ENCODE data around the gene ALG14.

Gene ALG14

DNA sequence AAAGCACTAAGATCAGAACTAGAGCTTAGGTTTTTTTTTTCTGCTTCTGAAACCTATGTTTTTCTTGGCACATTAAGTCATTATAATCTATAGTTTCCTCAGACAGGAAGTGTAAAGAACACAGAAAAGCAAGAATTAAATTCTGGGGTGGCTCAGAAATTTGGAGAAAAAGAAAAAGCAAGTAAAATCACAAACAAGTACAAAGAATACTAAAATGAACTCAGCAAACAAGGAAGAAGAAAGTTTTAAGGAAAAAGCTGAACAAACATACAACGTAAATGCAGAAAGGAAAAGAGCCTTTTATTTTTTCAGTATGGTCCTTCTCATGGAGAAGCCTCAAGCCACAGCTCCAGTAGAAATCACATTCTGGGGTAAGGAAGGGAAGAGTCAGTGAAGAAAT lies 137.3 kb downstream of the ALG14 start:
- FAIRE-seq (no peak), DNase-seq (ENCODE audit: insufficient read length, low spot score) (no peak)
- TF ChIP-seq, protein P1, sequence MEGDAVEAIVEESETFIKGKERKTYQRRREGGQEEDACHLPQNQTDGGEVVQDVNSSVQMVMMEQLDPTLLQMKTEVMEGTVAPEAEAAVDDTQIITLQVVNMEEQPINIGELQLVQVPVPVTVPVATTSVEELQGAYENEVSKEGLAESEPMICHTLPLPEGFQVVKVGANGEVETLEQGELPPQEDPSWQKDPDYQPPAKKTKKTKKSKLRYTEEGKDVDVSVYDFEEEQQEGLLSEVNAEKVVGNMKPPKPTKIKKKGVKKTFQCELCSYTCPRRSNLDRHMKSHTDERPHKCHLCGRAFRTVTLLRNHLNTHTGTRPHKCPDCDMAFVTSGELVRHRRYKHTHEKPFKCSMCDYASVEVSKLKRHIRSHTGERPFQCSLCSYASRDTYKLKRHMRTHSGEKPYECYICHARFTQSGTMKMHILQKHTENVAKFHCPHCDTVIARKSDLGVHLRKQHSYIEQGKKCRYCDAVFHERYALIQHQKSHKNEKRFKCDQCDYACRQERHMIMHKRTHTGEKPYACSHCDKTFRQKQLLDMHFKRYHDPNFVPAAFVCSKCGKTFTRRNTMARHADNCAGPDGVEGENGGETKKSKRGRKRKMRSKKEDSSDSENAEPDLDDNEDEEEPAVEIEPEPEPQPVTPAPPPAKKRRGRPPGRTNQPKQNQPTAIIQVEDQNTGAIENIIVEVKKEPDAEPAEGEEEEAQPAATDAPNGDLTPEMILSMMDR (IDR thresholded peaks at IDR 0.05; ENCODE audit: insufficient read depth, missing control alignments), result no peak

- FAIRE-seq (no peak), DNase-seq (ENCODE audit: insufficient read length, low spot score) (no peak)
- TF ChIP-seq, protein P1 (IDR thresholded peaks at IDR 0.05; ENCODE audit: insufficient read depth, missing control alignments), result no peak
Observed at GRCh38 chr1:94935034-94935433, 137.7 kb downstream of the ALG14 start.

DNA sequence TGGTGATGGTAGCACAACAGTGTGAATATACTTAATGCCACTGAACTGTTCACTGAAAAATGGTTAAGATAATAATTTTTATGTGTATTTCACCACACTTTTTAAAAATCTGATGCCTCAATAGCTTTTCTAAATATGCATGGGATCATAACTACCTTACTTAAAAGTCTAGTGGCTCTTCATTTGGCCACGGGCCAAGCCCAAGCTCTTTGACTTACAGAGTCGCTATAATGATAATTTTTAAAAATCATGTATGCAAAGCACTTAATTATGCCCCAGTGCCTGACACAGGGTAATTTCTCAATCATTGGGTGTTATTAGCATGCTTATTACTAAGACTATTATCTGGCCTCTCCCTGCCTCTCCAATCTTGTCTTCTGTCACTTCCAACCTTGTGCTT lies 138.2 kb downstream of the ALG14 start:
- no peak for FAIRE-seq
- no peak for DNase-seq (ENCODE audit: insufficient read length, low spot score)
- TF ChIP-seq, protein P1 (IDR thresholded peaks at IDR 0.05; ENCODE audit: insufficient read depth, missing control alignments), result no peak

- TF ChIP-seq, protein P1 (IDR thresholded peaks at IDR 0.05; ENCODE audit: insufficient read depth, missing control alignments), result no peak
- DNase-seq (ENCODE audit: insufficient read length, low spot score) (no peak), FAIRE-seq (no peak)
Observed at GRCh38 chr1:94931254-94931841, 141.4 kb downstream of the ALG14 start.

DNA sequence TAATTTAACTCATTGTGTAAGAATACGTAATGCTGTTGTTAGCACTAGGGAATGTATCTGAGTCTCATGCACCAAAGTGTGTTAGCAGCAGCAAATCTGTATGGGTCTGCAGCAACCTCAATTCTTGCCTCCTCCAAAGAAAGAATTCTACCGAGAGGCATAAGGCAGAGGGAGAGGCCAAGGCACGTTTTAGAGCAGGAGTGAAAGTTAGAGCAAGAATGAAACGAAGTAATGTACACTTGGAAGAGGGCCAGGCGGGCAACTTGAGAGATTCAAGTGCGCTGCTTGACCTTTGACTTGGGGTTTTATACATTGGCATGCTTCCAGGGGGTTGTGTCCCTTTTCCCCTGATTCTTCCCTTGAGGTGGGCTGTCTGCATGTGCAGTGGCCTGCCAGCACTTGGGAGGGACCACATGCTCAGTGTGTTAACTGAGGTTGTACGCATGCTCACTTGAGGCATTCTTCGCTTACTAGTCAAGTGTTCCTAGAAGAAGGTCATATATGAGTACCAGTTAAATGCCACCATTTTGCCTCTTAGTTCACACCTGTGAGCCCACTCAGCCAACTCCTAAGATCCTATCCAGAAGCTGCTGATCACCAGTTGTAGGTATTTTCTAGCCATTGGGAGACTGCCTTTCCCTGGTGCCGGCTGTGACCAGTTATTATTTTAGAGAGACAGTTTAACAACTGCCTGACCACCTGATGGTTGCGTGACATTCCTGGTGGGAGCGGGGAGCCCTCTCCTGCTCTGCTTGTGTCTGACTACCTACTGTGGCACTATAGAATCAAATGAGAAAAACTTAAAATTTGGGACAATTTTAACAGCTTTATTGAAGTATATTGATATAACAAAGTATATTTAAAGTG lies 143.2 kb downstream of the ALG14 start:
- FAIRE-seq, result no peak

DNA sequence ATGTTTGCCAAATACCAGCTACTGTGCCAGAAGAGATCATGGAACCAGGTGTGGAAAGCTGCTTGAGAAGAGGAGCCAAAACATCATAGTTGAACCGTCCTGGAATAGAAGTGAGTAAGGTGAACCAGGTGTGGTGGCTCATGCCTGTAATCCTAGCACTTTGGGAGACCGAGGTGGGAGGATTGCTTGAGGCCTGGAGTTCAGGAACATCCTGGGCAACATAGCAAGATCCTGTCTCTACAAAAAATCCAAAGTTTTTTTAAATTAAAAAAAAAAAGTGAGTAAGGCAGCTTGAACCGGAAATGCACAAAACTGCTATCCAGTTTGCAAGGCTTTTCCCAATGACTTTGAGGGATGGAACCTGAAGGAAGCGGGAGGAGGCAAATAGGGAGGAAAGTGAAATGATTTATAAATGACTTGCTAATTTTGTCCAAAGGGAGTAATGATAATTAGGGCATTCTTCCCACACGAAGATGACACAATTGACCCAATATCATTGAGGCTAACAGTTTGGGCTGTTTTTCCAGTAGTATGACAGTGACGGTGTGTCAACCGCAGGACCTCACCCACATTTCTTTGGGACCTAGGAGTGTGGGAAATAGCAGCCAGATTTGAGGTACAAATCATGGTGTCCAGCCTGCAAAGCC lies 144.3 kb downstream of the ALG14 start:
- DNase-seq (ENCODE audit: insufficient read length, low spot score), result no peak
- FAIRE-seq, result no peak
- TF ChIP-seq, protein P1 (IDR thresholded peaks at IDR 0.05; ENCODE audit: insufficient read depth, missing control alignments), result no peak

More for the DNA sequence above, 143.2 kb downstream of the ALG14 start:
- DNase-seq (ENCODE audit: insufficient read length, low spot score), result no peak
- TF ChIP-seq, protein P1 (IDR thresholded peaks at IDR 0.05; ENCODE audit: insufficient read depth, missing control alignments), result no peak

Measured in D721Med (cell line).